CD8-positive, alpha-beta memory T cell (primary cell): ENCODE results near the gene FHIP2A. TPM values are rescaled to one million over a fixed set of nuclear protein-coding genes. Genes with fewer than 3 reads are reported as not detected.
"Not testable (repeated sequence)": the region's sequence is repeated elsewhere in the genome, so short reads cannot be mapped to it uniquely, and the experiment has no call there.

Experiments used
- CTCF ChIA-PET: fragments of 350-600 bp; sonication (Branson Sonifier 250); formaldehyde crosslinking; loops from one replicate; lab custom pipeline; 2021; ENCODE audit warnings: antibody characterized with exemption; lab: Charles Lee
- POLR2A ChIA-PET: fragments of 350-600 bp; sonication (Branson Sonifier 250); formaldehyde crosslinking; loops from one replicate; lab custom pipeline; 2021; ENCODE audit warnings: antibody characterized with exemption; lab: Charles Lee
- DNase-seq, 5 donors: peaks; one replicate each; pipeline versions ENCODE4 v3.0.0 to v3.0.0-alpha.2; 2020 to 2022; ENCODE audit warnings: mixed read lengths in 1 of 5
- H3K27ac ChIP-seq: one replicate; pipeline ENCODE4 v1.7.0; 2013; ENCODE audit warnings: low read depth, mild to moderate bottlenecking, low read length, moderate library complexity
- H3K27me3 ChIP-seq: 2 replicates; pipeline ENCODE4 v1.7.0; 2013; ENCODE audit warnings: low read length, mild to moderate bottlenecking; ENCODE audit not compliant: insufficient read depth, poor library complexity, severe bottlenecking
- H3K36me3 ChIP-seq: 2 replicates; pipeline ENCODE4 v1.7.0; 2013; ENCODE audit warnings: mild to moderate bottlenecking, low read length, moderate library complexity; ENCODE audit not compliant: insufficient read depth
- H3K4me1 ChIP-seq: 2 replicates; pipeline ENCODE4 v1.7.0; 2013; ENCODE audit warnings: mild to moderate bottlenecking, low read length, moderate library complexity; ENCODE audit not compliant: insufficient read depth
- H3K4me3 ChIP-seq: 2 replicates; pipeline ENCODE4 v1.7.0; 2013; ENCODE audit warnings: mild to moderate bottlenecking, low read length
- H3K9me3 ChIP-seq: 2 replicates; pipeline ENCODE4 v1.7.0; 2013; ENCODE audit warnings: mild to moderate bottlenecking, low read length
- H3K27ac Mint-ChIP-seq, 8 donors: one replicate each; pipeline ENCODE4 v1.8.0; 2020 to 2021; ENCODE audit warnings: mixed read lengths in 8 of 8, mild to moderate bottlenecking in 6 of 8, inconsistent platforms in 3 of 8, moderate library complexity in 3 of 8
- H3K27me3 Mint-ChIP-seq, 2 donors: one replicate each; pipeline ENCODE4 v1.8.0; 2020 to 2021; ENCODE audit warnings: mixed read lengths in 2 of 2, mild to moderate bottlenecking in 1 of 2, moderate library complexity in 1 of 2
- H3K36me3 Mint-ChIP-seq, 3 donors: one replicate each; pipeline ENCODE4 v1.8.0; 2020 to 2021; ENCODE audit warnings: mixed read lengths in 3 of 3, inconsistent platforms in 1 of 3, mild to moderate bottlenecking in 1 of 3
- H3K4me1 Mint-ChIP-seq, 3 donors: one replicate each; pipeline ENCODE4 v1.8.0; 2020 to 2021; ENCODE audit warnings: mixed read lengths in 3 of 3, inconsistent platforms in 1 of 3, mild to moderate bottlenecking in 1 of 3
- H3K4me3 Mint-ChIP-seq, 7 donors: one replicate each; pipeline ENCODE4 v1.8.0; 2020 to 2021; ENCODE audit warnings: mixed read lengths in 7 of 7, mild to moderate bottlenecking in 6 of 7, moderate library complexity in 4 of 7, inconsistent platforms in 2 of 7
- H3K9me3 Mint-ChIP-seq, 5 donors: one replicate each; pipeline ENCODE4 v1.8.0; 2020 to 2022; ENCODE audit warnings: mixed read lengths in 5 of 5, mild to moderate bottlenecking in 3 of 5, moderate library complexity in 2 of 5, inconsistent platforms in 1 of 5
- polyA plus RNA-seq: library from polyadenylated mRNA; unstranded; fragments of 300-500 nt; fragmentation: Illumina TruSeq; gene quantifications from one replicate; pipeline ENCODE4 v1.2.3, GENCODE V29; 2021
- total RNA-seq, 2 experiments: library from RNA; stranded (reverse); gene quantifications; one replicate each; pipeline ENCODE4 v1.2.3, GENCODE V29; 2021

Gene FHIP2A
- total and polyA plus RNA-seq, 3 experiments from 2014 or later, result 11.6 to 23.2 (median 20.0) TPM

GRCh38 chr10:114852197-114852596 is 30.6 kb downstream of the FHIP2A start:
- Mint-ChIP-seq H3K27me3 (no peaks in the 10 kb centered on the region), H3K27ac (peak overlapping the region in 3 of 8 donors; percentile 0 to 46 (median 14)), H3K4me3 (no peak overlapping the region), H3K9me3 (no peaks in the 10 kb centered on the region), H3K4me1 (peaks cover 15 to 25% (median 15%) of the 10 kb centered on the region in 3 donors), H3K36me3 (peaks cover 35 to 83% (median 40%) of the 10 kb centered on the region in 3 donors)
- CTCF ChIA-PET, result interaction anchor here (1.0 kb wide), 1 partner anchor 30 kb away, joined by 3 read pairs; no protein-coding TSS in a partner anchor
- DNase-seq, result no peak
- no peak overlapping the region for H3K4me3 ChIP-seq
- no peaks in the 10 kb centered on the region for H3K9me3 ChIP-seq
- no peak overlapping the region for H3K27ac ChIP-seq
- no peaks in the 10 kb centered on the region for H3K27me3 ChIP-seq
- POLR2A ChIA-PET, result no interaction called here
- peaks cover 20% of the 10 kb centered on the region for H3K36me3 ChIP-seq
- H3K4me1 ChIP-seq, result no peaks in the 10 kb centered on the region

- H3K27me3 ChIP-seq, result no peaks in the 10 kb centered on the region
- ChIA-PET CTCF (interaction anchor here (2.1 kb wide), 1 partner anchor 33 kb away, joined by 6 read pairs; the partner anchor contains the start of gene FHIP2A), POLR2A (no interaction called here)
- H3K36me3 ChIP-seq, result peaks cover 19% of the 10 kb centered on the region
- DNase-seq, result no peak
- no peaks in the 10 kb centered on the region for H3K9me3 ChIP-seq
- peak overlapping the region in 4 of 8 donors; percentile 51 to 82 (median 66) for H3K27ac Mint-ChIP-seq
- no peak overlapping the region for H3K4me3 ChIP-seq
- peaks cover 21 to 83% (median 26%) of the 10 kb centered on the region in 3 donors for H3K36me3 Mint-ChIP-seq
- H3K27me3 Mint-ChIP-seq, result no peaks in the 10 kb centered on the region
- H3K9me3 Mint-ChIP-seq, result no peaks in the 10 kb centered on the region
- no peak overlapping the region for H3K27ac ChIP-seq
- peaks cover 15 to 29% (median 20%) of the 10 kb centered on the region in 3 donors for H3K4me1 Mint-ChIP-seq
- no peaks in the 10 kb centered on the region for H3K4me1 ChIP-seq
- H3K4me3 Mint-ChIP-seq, result no peak overlapping the region
These were observed 33.3 kb downstream of the FHIP2A start for GRCh38 chr10:114854906-114855305.

GRCh38 chr10:114855776-114856543 is 34.4 kb downstream of the FHIP2A start:
- POLR2A ChIA-PET, result interaction anchor here (0.9 kb wide), 1 partner anchor 34 kb away, joined by 3 read pairs; the partner anchor contains the start of gene FHIP2A
- CTCF ChIA-PET, result interaction anchor here (2.1 kb wide), 1 partner anchor 34 kb away, joined by 6 read pairs; the partner anchor contains the start of gene FHIP2A

GRCh38 chr10:114856544-114857287 is 35.1 kb downstream of the FHIP2A start:
- no peak overlapping the region for H3K4me3 ChIP-seq
- peak overlapping the region in 5 of 7 donors; percentile 12 to 41 (median 31) for H3K4me3 Mint-ChIP-seq

More at GRCh38 chr10:114855776-114856543, 34.4 kb downstream of the FHIP2A start:
- Mint-ChIP-seq H3K27ac (peak overlapping the region; percentile 12 to 87 (median 78)), H3K4me1 (peaks cover 15 to 29% (median 20%) of the 10 kb centered on the region in 3 donors), H3K4me3 (peak overlapping the region in 2 of 7 donors; percentile 33 to 41), H3K9me3 (no peaks in the 10 kb centered on the region), H3K27me3 (no peaks in the 10 kb centered on the region), H3K36me3 (peaks cover 17 to 82% (median 25%) of the 10 kb centered on the region in 3 donors)
- H3K4me3 ChIP-seq, result no peak overlapping the region
- no peaks in the 10 kb centered on the region for H3K4me1 ChIP-seq
- DNase-seq, result no peak
- H3K36me3 ChIP-seq, result peaks cover 17% of the 10 kb centered on the region
- no peaks in the 10 kb centered on the region for H3K27me3 ChIP-seq
- H3K9me3 ChIP-seq, result no peaks in the 10 kb centered on the region
- no peak overlapping the region for H3K27ac ChIP-seq

GRCh38 chr10:114857288-114857565 is 35.6 kb downstream of the FHIP2A start:
- POLR2A ChIA-PET, H3K9me3 Mint-ChIP-seq, H3K27me3 Mint-ChIP-seq, H3K27me3 ChIP-seq, H3K4me3 ChIP-seq, H3K9me3 ChIP-seq, H3K4me1 ChIP-seq, DNase-seq, H3K27ac ChIP-seq: not testable (repeated sequence)
- H3K27ac Mint-ChIP-seq, result peak overlapping the region in 5 of 8 donors; percentile 48 to 84 (median 71)
- CTCF ChIA-PET, result interaction anchor here (2.1 kb wide), 1 partner anchor 35 kb away, joined by 6 read pairs; the partner anchor contains the start of gene FHIP2A
- H3K36me3 ChIP-seq, result peaks cover 26% of the 10 kb centered on the region
- H3K36me3 Mint-ChIP-seq, result peaks cover 8 to 82% (median 27%) of the 10 kb centered on the region in 3 donors
- peaks cover 15 to 29% (median 20%) of the 10 kb centered on the region in 3 donors for H3K4me1 Mint-ChIP-seq
- H3K4me3 Mint-ChIP-seq, result peak overlapping the region in 4 of 7 donors; percentile 24 to 38 (median 30)

More at GRCh38 chr10:114856544-114857287, 35.1 kb downstream of the FHIP2A start:
- ChIA-PET POLR2A (no interaction called here), CTCF (interaction anchor here (2.1 kb wide), 1 partner anchor 35 kb away, joined by 6 read pairs; the partner anchor contains the start of gene FHIP2A)
- Mint-ChIP-seq H3K36me3 (peaks cover 13 to 83% (median 30%) of the 10 kb centered on the region in 3 donors), H3K27ac (peak overlapping the region; percentile 19 to 87 (median 78)), H3K27me3 (no peaks in the 10 kb centered on the region), H3K9me3 (no peaks in the 10 kb centered on the region), H3K4me1 (peaks cover 15 to 29% (median 20%) of the 10 kb centered on the region in 3 donors)
- no peak for DNase-seq
- Histone ChIP-seq H3K4me1 (no peaks in the 10 kb centered on the region), H3K27ac (no peak overlapping the region), H3K36me3 (peaks cover 25% of the 10 kb centered on the region), H3K27me3 (no peaks in the 10 kb centered on the region), H3K9me3 (no peaks in the 10 kb centered on the region)

- Mint-ChIP-seq H3K27me3 (no peaks in the 10 kb centered on the region), H3K27ac (peak overlapping the region in 1 of 8 donors; percentile 82), H3K36me3 (peaks cover 0 to 82% (median 28%) of the 10 kb centered on the region in 3 donors), H3K4me3 (no peak overlapping the region), H3K9me3 (no peaks in the 10 kb centered on the region), H3K4me1 (peaks cover 15 to 29% (median 20%) of the 10 kb centered on the region in 3 donors)
- Histone ChIP-seq H3K36me3 (peaks cover 26% of the 10 kb centered on the region), H3K4me3 (no peak overlapping the region), H3K27ac (no peak overlapping the region), H3K9me3 (no peaks in the 10 kb centered on the region), H3K4me1 (no peaks in the 10 kb centered on the region), H3K27me3 (no peaks in the 10 kb centered on the region)
- ChIA-PET CTCF (interaction anchor here (1.0 kb wide), 1 partner anchor 338 kb away, joined by 3 read pairs; no protein-coding TSS in a partner anchor), POLR2A (no interaction called here)
- DNase-seq, result no peak
These were observed 36.5 kb downstream of the FHIP2A start for GRCh38 chr10:114857922-114858629.

GRCh38 chr10:114859222-114859621 is 37.6 kb downstream of the FHIP2A start:
- DNase-seq, result no peak
- Mint-ChIP-seq H3K4me1 (peaks cover 15 to 29% (median 20%) of the 10 kb centered on the region in 3 donors), H3K36me3 (peaks cover under 1 to 85% (median 31%) of the 10 kb centered on the region in 3 donors), H3K27me3 (no peaks in the 10 kb centered on the region), H3K9me3 (no peaks in the 10 kb centered on the region), H3K27ac (peak overlapping the region in 3 of 8 donors; percentile 28 to 72 (median 47)), H3K4me3 (no peak overlapping the region)
- no peaks in the 10 kb centered on the region for H3K27me3 ChIP-seq
- H3K4me1 ChIP-seq, result no peaks in the 10 kb centered on the region
- no peak overlapping the region for H3K4me3 ChIP-seq
- POLR2A ChIA-PET, result no interaction called here
- CTCF ChIA-PET, result no interaction called here
- no peak overlapping the region for H3K27ac ChIP-seq
- no peaks in the 10 kb centered on the region for H3K9me3 ChIP-seq
- peaks cover 26% of the 10 kb centered on the region for H3K36me3 ChIP-seq
